ENCODE results near the gene RHOT2.

RHOT2 gene

GRCh38 chr16:625117-625976 is 42.6 kb upstream of the RHOT2 start:
- FAIRE-seq = no peak
- no peak for DNase-seq (ENCODE audit: insufficient read length, low spot score)
- no peak for TF ChIP-seq CTCF (IDR thresholded peaks at IDR 0.05; ENCODE audit: insufficient read depth, missing control alignments)

- FAIRE-seq (no peak), DNase-seq (ENCODE audit: insufficient read length, low spot score) (no peak)
- no peak for TF ChIP-seq CTCF (IDR thresholded peaks at IDR 0.05; ENCODE audit: insufficient read depth, missing control alignments)
Measured at GRCh38 chr16:625977-626765, 41.8 kb upstream of the RHOT2 start.

- FAIRE-seq = no peak
- no peak for DNase-seq (ENCODE audit: insufficient read length, low spot score)
- TF ChIP-seq CTCF (IDR thresholded peaks at IDR 0.05; ENCODE audit: insufficient read depth, missing control alignments) = no peak
Measured at GRCh38 chr16:626787-627453, 41.0 kb upstream of the RHOT2 start.

GRCh38 chr16:627454-628239 is 40.3 kb upstream of the RHOT2 start:
- FAIRE-seq = no peak

GRCh38 chr16:628321-629061 is 39.4 kb upstream of the RHOT2 start:
- FAIRE-seq = no peak
- TF ChIP-seq CTCF (IDR thresholded peaks at IDR 0.05; ENCODE audit: insufficient read depth, missing control alignments) = no peak
- DNase-seq (ENCODE audit: insufficient read length, low spot score) = no peak

More at GRCh38 chr16:627454-628239, 40.3 kb upstream of the RHOT2 start:
- TF ChIP-seq CTCF (IDR thresholded peaks at IDR 0.05; ENCODE audit: insufficient read depth, missing control alignments) = no peak
- DNase-seq (ENCODE audit: insufficient read length, low spot score) = no peak

DNA sequence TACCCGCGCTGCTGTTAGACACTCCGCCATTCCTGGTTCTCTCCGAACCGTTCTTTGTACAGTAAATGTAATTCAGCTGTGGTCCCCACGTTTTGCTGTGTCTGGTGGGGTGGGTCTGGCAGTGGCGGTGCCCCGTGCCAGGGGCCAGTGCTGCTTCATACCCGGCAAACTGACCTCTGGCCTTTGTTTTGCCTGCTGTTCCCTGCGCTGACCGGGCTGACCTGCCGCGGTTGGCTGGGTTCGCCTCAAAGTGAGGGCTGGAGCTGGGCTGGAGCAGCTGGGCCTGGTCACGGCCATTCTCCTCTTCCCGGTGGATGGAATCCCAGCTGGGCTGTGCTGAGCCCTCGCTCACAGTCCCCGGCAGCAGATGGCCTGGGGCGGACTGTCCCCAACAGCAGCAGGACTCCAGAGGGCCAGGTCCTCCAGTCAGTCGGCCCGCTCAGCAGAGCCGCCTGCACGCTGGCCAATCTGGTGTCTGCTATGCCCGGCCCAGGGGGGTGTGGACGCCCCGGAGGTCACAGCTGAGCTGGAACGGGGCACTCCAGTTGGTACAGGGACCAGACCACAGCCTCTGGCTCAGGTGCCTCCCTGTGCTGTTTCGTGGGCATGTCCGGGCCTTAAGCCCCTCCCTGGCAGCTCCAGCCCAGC is 38.6 kb upstream of the RHOT2 start:
- FAIRE-seq = no peak
- DNase-seq (ENCODE audit: insufficient read length, low spot score) = no peak
- no peak for TF ChIP-seq CTCF (IDR thresholded peaks at IDR 0.05; ENCODE audit: insufficient read depth, missing control alignments)

Measured in D721Med (cell line).